GM06990 (cell line): ENCODE data around the gene TSEN34.
"Not testable (repeated sequence)": the region's sequence is repeated elsewhere in the genome, so short reads cannot be mapped to it uniquely, and the experiment has no call there.

Source experiments
- DNase-seq: peaks from one replicate; pipeline ENCODE4 v3.0.0-alpha.2; 2011; ENCODE audit not compliant: insufficient read length; ENCODE audit errors: extremely low read depth
- H3K27me3 ChIP-seq: replicated peaks from 2 replicates; pipeline ENCODE4 v1.6.0; 2011; ENCODE audit warnings: low read length; ENCODE audit not compliant: control insufficient read depth, insufficient read depth
- H3K36me3 ChIP-seq: 2 replicates; pipeline ENCODE4 v1.5.1; 2011; ENCODE audit warnings: low read length; ENCODE audit not compliant: control insufficient read depth, insufficient read depth
- H3K4me3 ChIP-seq: replicated peaks from 2 replicates; pipeline ENCODE4 v1.5.1; 2011; ENCODE audit warnings: low read depth, mild to moderate bottlenecking, control low read depth, low read length
- TF ChIP-seq, protein P1 (sequence below): IDR thresholded peaks from 2 replicates; pipeline ENCODE4 v1.5.1; 2011; ENCODE audit warnings: low read length, control low read depth, mild to moderate bottlenecking, inconsistent platforms; ENCODE audit not compliant: insufficient read depth, poor library complexity, severe bottlenecking

Gene TSEN34

DNA sequence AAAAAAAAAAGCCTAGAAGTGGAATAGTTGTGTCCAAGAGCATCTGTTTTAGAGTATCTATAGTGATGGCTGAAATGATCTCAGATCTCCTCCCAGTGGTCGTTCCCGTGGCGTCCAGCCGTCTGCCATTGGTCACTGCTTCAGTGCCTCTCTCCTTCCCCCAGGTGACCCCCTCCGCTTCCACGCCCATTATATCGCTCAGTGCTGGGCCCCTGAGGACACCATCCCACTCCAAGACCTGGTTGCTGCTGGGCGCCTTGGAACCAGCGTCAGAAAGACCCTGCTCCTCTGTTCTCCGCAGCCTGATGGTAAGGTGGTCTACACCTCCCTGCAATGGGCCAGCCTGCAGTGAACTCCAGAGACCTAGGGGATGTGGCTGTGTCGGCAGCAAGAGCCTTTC lies 1.9 kb downstream of the TSEN34 start:
- no peaks in the 10 kb centered on the region for H3K27me3 ChIP-seq
- DNase-seq, result no peak
- H3K36me3 ChIP-seq, result no peaks in the 10 kb centered on the region; the same call in 1 of the 2 replicates
- no peak overlapping the region for H3K4me3 ChIP-seq
- TF ChIP-seq, protein P1, sequence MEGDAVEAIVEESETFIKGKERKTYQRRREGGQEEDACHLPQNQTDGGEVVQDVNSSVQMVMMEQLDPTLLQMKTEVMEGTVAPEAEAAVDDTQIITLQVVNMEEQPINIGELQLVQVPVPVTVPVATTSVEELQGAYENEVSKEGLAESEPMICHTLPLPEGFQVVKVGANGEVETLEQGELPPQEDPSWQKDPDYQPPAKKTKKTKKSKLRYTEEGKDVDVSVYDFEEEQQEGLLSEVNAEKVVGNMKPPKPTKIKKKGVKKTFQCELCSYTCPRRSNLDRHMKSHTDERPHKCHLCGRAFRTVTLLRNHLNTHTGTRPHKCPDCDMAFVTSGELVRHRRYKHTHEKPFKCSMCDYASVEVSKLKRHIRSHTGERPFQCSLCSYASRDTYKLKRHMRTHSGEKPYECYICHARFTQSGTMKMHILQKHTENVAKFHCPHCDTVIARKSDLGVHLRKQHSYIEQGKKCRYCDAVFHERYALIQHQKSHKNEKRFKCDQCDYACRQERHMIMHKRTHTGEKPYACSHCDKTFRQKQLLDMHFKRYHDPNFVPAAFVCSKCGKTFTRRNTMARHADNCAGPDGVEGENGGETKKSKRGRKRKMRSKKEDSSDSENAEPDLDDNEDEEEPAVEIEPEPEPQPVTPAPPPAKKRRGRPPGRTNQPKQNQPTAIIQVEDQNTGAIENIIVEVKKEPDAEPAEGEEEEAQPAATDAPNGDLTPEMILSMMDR, result no peak

DNA sequence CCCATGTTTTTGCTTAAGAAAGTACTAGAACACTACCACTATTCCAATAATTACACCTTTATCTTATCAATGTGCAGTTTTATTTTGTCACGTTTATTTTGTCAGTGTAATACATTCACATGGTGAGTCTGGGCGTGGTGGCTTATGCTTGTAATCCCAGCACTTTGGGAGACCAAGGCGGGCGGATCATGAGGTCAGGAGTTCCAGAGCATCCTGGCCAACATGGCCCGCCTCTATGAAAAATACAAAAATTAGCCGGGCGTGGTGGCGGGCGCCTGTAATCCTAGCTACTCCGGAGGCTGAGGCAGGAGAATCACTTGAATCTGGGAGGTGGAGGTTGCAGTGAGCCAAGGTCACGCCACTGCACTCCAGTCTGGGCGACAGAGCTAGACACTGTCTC lies 3.4 kb downstream of the TSEN34 start:
- H3K27me3 ChIP-seq, DNase-seq, H3K36me3 ChIP-seq, H3K4me3 ChIP-seq: not testable (repeated sequence)

DNA sequence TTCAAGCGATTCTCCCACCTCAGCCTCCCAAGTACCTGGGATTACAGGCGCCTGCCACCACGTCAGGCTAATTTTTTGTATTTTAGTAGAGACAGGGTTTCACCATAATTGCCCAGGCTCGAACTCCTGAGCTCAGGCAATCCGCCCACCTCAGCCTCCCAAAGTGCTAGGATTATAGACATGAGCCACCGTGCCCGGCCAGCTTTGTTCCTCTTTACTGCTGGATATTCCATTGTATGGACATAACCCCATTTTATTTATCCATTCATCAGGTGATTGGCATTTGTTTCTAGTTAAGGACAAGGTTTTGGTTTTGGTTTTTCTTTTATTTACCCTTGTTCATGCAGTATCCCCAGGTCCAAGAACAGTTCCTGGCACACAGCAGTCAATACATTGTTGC lies 5.4 kb downstream of the TSEN34 start:
- peaks cover 2% of the 10 kb centered on the region for H3K36me3 ChIP-seq
- TF ChIP-seq, protein P1, result no peak
- no peak overlapping the region for H3K4me3 ChIP-seq
- DNase-seq, result no peak
- no peaks in the 10 kb centered on the region for H3K27me3 ChIP-seq

DNA sequence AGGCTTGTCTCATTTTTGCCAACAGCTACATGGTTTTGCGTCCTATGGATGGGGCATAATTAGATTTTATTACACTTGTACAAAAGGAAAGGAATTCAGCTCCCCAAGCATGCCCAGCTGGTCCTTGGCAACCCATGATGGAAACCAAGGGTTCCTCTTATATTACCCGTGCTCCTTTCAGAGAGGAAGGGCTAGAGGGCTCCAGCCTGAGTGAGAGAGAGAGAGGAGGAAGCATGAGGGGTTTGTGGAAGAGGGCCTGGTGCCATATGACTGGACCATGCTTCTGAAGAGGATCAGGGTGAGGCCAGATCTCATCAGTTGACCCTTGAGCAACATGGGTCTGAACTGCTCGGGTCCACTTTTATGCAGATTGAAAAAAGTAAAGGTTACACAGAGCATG lies 6.0 kb downstream of the TSEN34 start:
- no peak overlapping the region for H3K4me3 ChIP-seq
- peaks cover 3% of the 10 kb centered on the region for H3K36me3 ChIP-seq
- TF ChIP-seq, protein P1, result no peak
- no peak for DNase-seq
- no peaks in the 10 kb centered on the region for H3K27me3 ChIP-seq

DNA sequence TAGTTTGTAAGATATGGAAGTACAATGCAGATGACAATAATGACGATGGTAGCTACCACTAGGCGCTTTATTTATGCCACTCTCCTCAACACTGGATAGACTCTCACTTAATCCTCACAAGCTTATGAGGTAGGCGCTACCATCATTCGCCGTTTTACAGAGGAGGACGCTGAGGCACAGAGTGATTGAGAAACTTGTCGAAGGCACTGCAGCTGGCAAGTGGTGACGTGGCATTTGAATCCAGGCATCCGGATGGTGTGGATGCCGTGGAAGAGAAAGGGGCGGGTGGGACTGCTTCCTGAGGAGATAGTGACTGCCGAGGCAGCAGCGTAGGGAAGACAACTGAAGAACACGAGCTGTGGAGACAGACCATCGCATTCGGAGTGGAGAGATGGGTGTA lies 8.3 kb downstream of the TSEN34 start:
- Histone ChIP-seq H3K36me3 (peaks cover 10% of the 10 kb centered on the region), H3K4me3 (no peak overlapping the region), H3K27me3 (no peaks in the 10 kb centered on the region)
- TF ChIP-seq, protein P1, result no peak
- no peak for DNase-seq

DNA sequence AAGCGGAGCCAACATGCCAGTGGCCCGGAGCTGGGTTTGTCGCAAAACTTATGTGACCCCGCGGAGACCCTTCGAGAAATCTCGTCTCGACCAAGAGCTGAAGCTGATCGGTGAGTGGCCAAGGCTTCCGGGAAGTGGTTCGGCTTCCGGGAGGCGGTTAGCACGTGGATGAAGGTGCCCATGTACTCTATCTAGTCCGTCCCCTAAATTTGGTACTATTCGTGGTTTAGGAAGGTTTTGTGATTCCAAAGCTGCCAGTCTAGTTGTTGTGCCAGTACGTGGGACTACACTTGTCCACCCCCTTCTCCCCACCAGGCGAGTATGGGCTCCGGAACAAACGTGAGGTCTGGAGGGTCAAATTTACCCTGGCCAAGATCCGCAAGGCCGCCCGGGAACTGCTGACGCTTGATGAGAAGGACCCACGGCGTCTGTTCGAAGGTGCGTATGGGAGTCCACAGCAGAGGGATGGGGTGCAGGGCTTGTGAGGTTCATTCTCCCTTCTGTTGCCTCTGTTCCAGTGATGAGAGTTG lies 10.1 kb downstream of the TSEN34 start:
- Histone ChIP-seq H3K27me3 (no peaks in the 10 kb centered on the region), H3K36me3 (peaks cover 20% of the 10 kb centered on the region), H3K4me3 (peak overlapping the region; percentile 87)
- DNase-seq, result no peak
- TF ChIP-seq, protein P1, result no peak
